ENCODE data around the gene SVIP. TPM values are rescaled to one million over a fixed set of nuclear protein-coding genes. Genes with fewer than 3 reads are reported as not detected.

SVIP gene
- total RNA-seq, 1 donor from 2014 or later = 16.9 TPM

DNA sequence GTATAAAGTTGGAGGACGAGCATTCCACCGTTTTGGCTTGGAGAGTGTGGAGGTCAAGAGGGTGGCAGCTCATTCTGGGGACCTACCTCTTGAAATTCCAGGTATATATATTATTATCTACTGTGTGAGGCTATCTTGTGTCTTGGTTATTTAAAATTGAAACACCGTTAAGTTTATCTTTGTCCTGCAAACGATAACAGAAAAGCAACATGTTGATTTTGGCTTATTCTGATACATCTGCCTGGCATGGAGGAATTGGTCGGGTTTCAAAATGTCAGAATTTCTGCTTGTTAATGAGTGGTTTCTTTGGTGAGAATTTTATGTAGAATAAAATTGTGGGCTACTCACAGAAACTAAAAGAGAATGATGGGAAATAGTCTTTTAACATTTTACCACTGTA is 54.4 kb downstream of the SVIP start:
- Mint-ChIP-seq H3K27me3 (no peaks in the 10 kb centered on the region), H3K36me3 (ENCODE audit: low read depth) (no peaks in the 10 kb centered on the region), H3K4me3 (no peak overlapping the region), H3K9me3 (no peaks in the 10 kb centered on the region), H3K27ac (no peak overlapping the region), H3K4me1 (no peaks in the 10 kb centered on the region)
- ChIA-PET CTCF (no interaction called here), POLR2A (no interaction called here)
- intact Hi-C loops (cut with micrococcal nuclease) = no loop called here
- DNase-seq = no peak
- ATAC-seq (ENCODE audit: low read depth) = no peak
- TF ChIP-seq, protein P1, sequence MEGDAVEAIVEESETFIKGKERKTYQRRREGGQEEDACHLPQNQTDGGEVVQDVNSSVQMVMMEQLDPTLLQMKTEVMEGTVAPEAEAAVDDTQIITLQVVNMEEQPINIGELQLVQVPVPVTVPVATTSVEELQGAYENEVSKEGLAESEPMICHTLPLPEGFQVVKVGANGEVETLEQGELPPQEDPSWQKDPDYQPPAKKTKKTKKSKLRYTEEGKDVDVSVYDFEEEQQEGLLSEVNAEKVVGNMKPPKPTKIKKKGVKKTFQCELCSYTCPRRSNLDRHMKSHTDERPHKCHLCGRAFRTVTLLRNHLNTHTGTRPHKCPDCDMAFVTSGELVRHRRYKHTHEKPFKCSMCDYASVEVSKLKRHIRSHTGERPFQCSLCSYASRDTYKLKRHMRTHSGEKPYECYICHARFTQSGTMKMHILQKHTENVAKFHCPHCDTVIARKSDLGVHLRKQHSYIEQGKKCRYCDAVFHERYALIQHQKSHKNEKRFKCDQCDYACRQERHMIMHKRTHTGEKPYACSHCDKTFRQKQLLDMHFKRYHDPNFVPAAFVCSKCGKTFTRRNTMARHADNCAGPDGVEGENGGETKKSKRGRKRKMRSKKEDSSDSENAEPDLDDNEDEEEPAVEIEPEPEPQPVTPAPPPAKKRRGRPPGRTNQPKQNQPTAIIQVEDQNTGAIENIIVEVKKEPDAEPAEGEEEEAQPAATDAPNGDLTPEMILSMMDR (IDR thresholded peaks at IDR 0.05) = no peak

DNA sequence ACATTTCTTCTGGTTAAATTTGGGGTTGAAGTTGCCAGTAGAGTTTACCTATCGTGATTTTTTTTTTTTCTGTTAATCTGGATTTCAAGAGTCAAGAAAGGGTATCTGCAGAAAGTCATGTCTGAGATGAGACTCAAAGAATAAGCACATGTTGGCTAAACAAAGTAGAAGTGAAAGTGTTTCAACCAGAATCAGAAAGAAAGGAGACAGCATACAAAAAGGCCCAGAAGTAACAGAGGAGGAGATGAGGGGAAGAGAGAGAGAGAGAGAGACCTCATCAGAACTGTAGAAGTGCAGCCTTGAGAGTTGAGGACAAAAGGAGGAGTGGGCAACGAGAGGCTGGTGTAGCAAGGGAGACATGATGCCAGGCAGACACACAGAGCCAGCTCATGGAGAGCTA is 54.9 kb downstream of the SVIP start:
- no peak overlapping the region for H3K27ac Mint-ChIP-seq
- ATAC-seq (ENCODE audit: low read depth) (no peak), DNase-seq (no peak)
- no peak overlapping the region for H3K4me3 Mint-ChIP-seq
- ChIA-PET CTCF (no interaction called here), POLR2A (no interaction called here)
- intact Hi-C loops (cut with micrococcal nuclease) = no loop called here
- H3K27me3 Mint-ChIP-seq = no peaks in the 10 kb centered on the region
- no peaks in the 10 kb centered on the region for H3K4me1 Mint-ChIP-seq
- H3K9me3 Mint-ChIP-seq = peaks cover 4% of the 10 kb centered on the region
- TF ChIP-seq, protein P1 (IDR thresholded peaks at IDR 0.05) = no peak
- no peaks in the 10 kb centered on the region for H3K36me3 Mint-ChIP-seq (ENCODE audit: low read depth)

DNA sequence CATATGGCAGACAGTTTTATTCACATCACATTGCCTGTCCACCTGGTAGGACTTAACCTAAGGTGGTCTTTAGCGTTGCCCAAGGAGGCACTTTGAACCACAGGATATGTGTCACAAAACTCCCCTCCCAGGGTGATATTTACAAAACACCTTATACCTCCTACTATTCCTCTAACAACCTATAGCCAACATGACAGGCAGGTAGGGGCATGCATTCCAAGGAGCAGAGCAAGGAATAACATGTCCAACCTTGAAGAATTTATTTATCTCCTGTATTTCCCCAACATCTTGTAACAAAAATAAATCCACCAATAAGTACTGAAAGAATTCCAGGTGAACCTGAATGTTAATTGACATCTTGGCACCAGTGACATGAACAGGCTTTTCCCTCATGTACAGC is 60.5 kb downstream of the SVIP start:
- POLR2A ChIA-PET = no interaction called here
- no peak overlapping the region for H3K4me3 Mint-ChIP-seq
- no peak for ATAC-seq (ENCODE audit: low read depth)
- H3K4me1 Mint-ChIP-seq = no peaks in the 10 kb centered on the region
- CTCF ChIA-PET = no interaction called here
- DNase-seq = no peak
- TF ChIP-seq, protein P1 (IDR thresholded peaks at IDR 0.05) = no peak
- H3K27ac Mint-ChIP-seq = no peak overlapping the region
- intact Hi-C loops (cut with micrococcal nuclease) = no loop called here
- H3K9me3 Mint-ChIP-seq = peaks cover 4% of the 10 kb centered on the region
- H3K27me3 Mint-ChIP-seq = no peaks in the 10 kb centered on the region
- no peaks in the 10 kb centered on the region for H3K36me3 Mint-ChIP-seq (ENCODE audit: low read depth)

Other genes starting within 250 kb of the SVIP start
- 21.1 and 21.9 TPM in 2 replicates for gene FANCF, start 204.0 kb downstream of the SVIP start, total RNA-seq
- 2.6 and 3.5 TPM in 2 replicates for gene GAS2, start 163.2 kb downstream of the SVIP start, total RNA-seq
- not detected in 2 replicates for gene CCDC179, start 30.7 kb upstream of the SVIP start, total RNA-seq

Data from activated B cell treated with CpG ODN at 0.5 μM for 24 hours (primary cell).